Thyroid gland (tissue), 4 donors: ENCODE results near the gene DNAH1. TPM values are rescaled to one million over a fixed set of nuclear protein-coding genes. Genes with fewer than 3 reads are reported as not detected.

Source experiments
- DNase-seq, 2 donors: peaks; one replicate each; pipeline ENCODE4 v3.0.0-alpha.2; 2019
- H3K27ac ChIP-seq, 3 donors: fragments of 200-600 bp; sonication (generic); 1 replicate in 2 of 3; 2 replicates in 1 of 3; pipeline ENCODE4 v1.5.1; 2016 to 2019; ENCODE audit warnings: mild to moderate bottlenecking in 1 of 3, moderate library complexity in 1 of 3
- H3K27me3 ChIP-seq: fragments of 200-600 bp; sonication (generic); one replicate; pipeline ENCODE4 v1.5.1; 2019
- H3K36me3 ChIP-seq, 2 donors: fragments of 200-600 bp; sonication (generic); one replicate each; pipeline ENCODE4 v1.5.1; 2016 to 2019
- H3K4me1 ChIP-seq, 2 donors: fragments of 200-600 bp; sonication (generic); one replicate each; pipeline ENCODE4 v1.5.1; 2017 to 2019
- H3K4me3 ChIP-seq, 3 donors: fragments of 200-600 bp; sonication (generic); replicated peaks in 1 of 3; 1 replicate in 2 of 3; 2 replicates in 1 of 3; pipeline ENCODE4 v1.5.1; 2016; ENCODE audit warnings: mild to moderate bottlenecking in 1 of 3
- H3K9me3 ChIP-seq: fragments of 200-600 bp; sonication (generic); one replicate; pipeline ENCODE4 v1.5.1; 2017
- CTCF ChIP-seq, 6 experiments: fragments of 200-600 bp in 3 of 6; fragments of 450-650 bp in 3 of 6; sonication (generic) in 3 of 6; IDR thresholded peaks; one replicate each; pipeline ENCODE4 v1.5.1; 2016 to 2019; ENCODE audit warnings: antibody characterized with exemption in 6 of 6, mild to moderate bottlenecking in 2 of 6, inconsistent platforms in 1 of 6, moderate library complexity in 1 of 6
- POLR2A ChIP-seq, 2 donors: fragments of 450-650 bp; IDR thresholded peaks; one replicate each; pipeline ENCODE4 v1.6.1; 2017; ENCODE audit warnings: antibody characterized with exemption in 2 of 2, mild to moderate bottlenecking in 2 of 2, moderate library complexity in 1 of 2
- WGBS, 2 donors: methylation state at CpG; one replicate each; pipeline ENCODE4 v1.1.5; 2017; 5-methylcytosine and 5-hydroxymethylcytosine counted together
- intact Hi-C: fragments of 100-400 bp; cut with DNase I; formaldehyde crosslinking; loops from one replicate; pipeline ENCODE4 v1.15.1; 2023
- total RNA-seq, 4 donors: library from RNA; depleted of rRNA; stranded (reverse); fragments of >200 nt; gene quantifications; one replicate each; pipeline ENCODE4 v1.2.3, GENCODE V29; 2016

DNAH1 gene
- total RNA-seq, 4 donors from 2014 or later: 4.6 to 14.2 (median 7.5) TPM

GRCh38 chr3:52339612-52340011 is 23.5 kb downstream of the DNAH1 start:
- no peak overlapping the region for H3K27ac ChIP-seq
- H3K9me3 ChIP-seq: no peaks in the 10 kb centered on the region
- H3K36me3 ChIP-seq: no peaks in the 10 kb centered on the region
- DNase-seq: peak; percentile 26 to 32
- no peaks in the 10 kb centered on the region for H3K27me3 ChIP-seq
- 3 to 4% methylated on average over 3 of the region's 3 CpGs for WGBS, 2 donors
- peaks cover 7 to 11% of the 10 kb centered on the region in 2 donors for H3K4me1 ChIP-seq
- TF ChIP-seq CTCF (IDR thresholded peaks at IDR 0.05): peak in 5 of 6 experiments; percentile 55 to 98 (median 68)
- TF ChIP-seq POLR2A (IDR thresholded peaks at IDR 0.05): no peak
- H3K4me3 ChIP-seq: no peak overlapping the region
- intact Hi-C loops: loop anchor here (5.0 kb wide), 2 partner anchors 47 to 107 kb away; no protein-coding TSS in a partner anchor

- DNase-seq: no peak
- 87% methylated on average over 5 of the region's 5 CpGs for WGBS, 2 donors
- Histone ChIP-seq H3K27ac (no peak overlapping the region), H3K4me1 (peaks cover 3 to 6% of the 10 kb centered on the region in 2 donors), H3K36me3 (no peaks in the 10 kb centered on the region), H3K4me3 (no peak overlapping the region), H3K9me3 (no peaks in the 10 kb centered on the region), H3K27me3 (no peaks in the 10 kb centered on the region)
- intact Hi-C loops: loop anchor here (5.0 kb wide), 2 partner anchors 49 to 109 kb away; no protein-coding TSS in a partner anchor
- TF ChIP-seq POLR2A (IDR thresholded peaks at IDR 0.05) (no peak), CTCF (IDR thresholded peaks at IDR 0.05) (no peak)
Measured at GRCh38 chr3:52341123-52341522, 25.0 kb downstream of the DNAH1 start.

- Histone ChIP-seq H3K36me3 (no peaks in the 10 kb centered on the region), H3K4me3 (no peak overlapping the region), H3K27me3 (no peaks in the 10 kb centered on the region), H3K4me1 (no peaks in the 10 kb centered on the region), H3K27ac (no peak overlapping the region), H3K9me3 (no peaks in the 10 kb centered on the region)
- intact Hi-C loops: loop anchor here (5.0 kb wide), 2 partner anchors 52 to 112 kb away; no protein-coding TSS in a partner anchor
- TF ChIP-seq POLR2A (IDR thresholded peaks at IDR 0.05) (no peak), CTCF (IDR thresholded peaks at IDR 0.05) (no peak)
- 90 to 93% methylated on average over 10 to 11 of the region's 11 CpGs for WGBS, 2 donors
- DNase-seq: no peak
Measured at GRCh38 chr3:52343946-52344600, 28.0 kb downstream of the DNAH1 start.

- WGBS, 2 donors: 86% methylated on average over 7 to 9 of the region's 9 CpGs
- intact Hi-C loops: no loop called here
- no peaks in the 10 kb centered on the region for H3K36me3 ChIP-seq
- H3K4me3 ChIP-seq: no peak overlapping the region
- peaks cover 0 to 8% of the 10 kb centered on the region in 2 donors for H3K4me1 ChIP-seq
- no peaks in the 10 kb centered on the region for H3K27me3 ChIP-seq
- TF ChIP-seq CTCF (IDR thresholded peaks at IDR 0.05): no peak
- no peak for TF ChIP-seq POLR2A (IDR thresholded peaks at IDR 0.05)
- no peak for DNase-seq
- no peak overlapping the region for H3K27ac ChIP-seq
- H3K9me3 ChIP-seq: no peaks in the 10 kb centered on the region
Measured at GRCh38 chr3:52345521-52346109, 29.5 kb downstream of the DNAH1 start.
